Measurements from ENCODE around the gene DQX1. TPM values are rescaled to one million over a fixed set of nuclear protein-coding genes. Genes with fewer than 3 reads are reported as not detected.
"Not testable (repeated sequence)": the region's sequence is repeated elsewhere in the genome, so short reads cannot be mapped to it uniquely, and the experiment has no call there.

Gene DQX1
- total and polyA plus RNA-seq, 11 donors, result not detected

GRCh38 chr2:74488643-74489481, 37.2 kb downstream of the DQX1 start:
- WGBS, 4 donors, result 91 to 95% (median 93%) methylated on average over 9 of the region's 9 CpGs
- ATAC-seq (no peak), DNase-seq (no peak)
- no peak for TF ChIP-seq POLR2A (IDR thresholded peaks at IDR 0.05)
- no peak for TF ChIP-seq CTCF (IDR thresholded peaks at IDR 0.05)
- Histone ChIP-seq H3K27me3 (no peaks in the 10 kb centered on the region), H3K9me3 (no peaks in the 10 kb centered on the region), H3K27ac (no peak overlapping the region), H3K36me3 (peaks cover 0 to 95% (median 64%) of the 10 kb centered on the region in 9 donors), H3K4me3 (no peak overlapping the region), H3K4me1 (peaks cover 0 to 7% (median 3%) of the 10 kb centered on the region in 12 donors)
- intact Hi-C loops (cut with DNase I), result loop anchor here in 1 of 10 donors (5.0 kb wide), 1 partner anchor 38 kb away; the partner anchor contains the start of genes AUP1, DQX1 and HTRA2

- intact Hi-C loops (cut with DNase I), result loop anchor here in 1 of 10 donors (5.0 kb wide), 1 partner anchor 41 kb away; the partner anchor contains the start of genes AUP1, DQX1 and HTRA2
- no peak for DNase-seq
- TF ChIP-seq CTCF (IDR thresholded peaks at IDR 0.05), result no peak
- no peak for TF ChIP-seq POLR2A (IDR thresholded peaks at IDR 0.05)
- no peak for ATAC-seq
- Histone ChIP-seq H3K27ac (no peak overlapping the region), H3K4me1 (peaks cover 5 to 23% (median 19%) of the 10 kb centered on the region in 12 donors), H3K36me3 (peaks cover 0 to 67% (median 37%) of the 10 kb centered on the region in 9 donors), H3K4me3 (no peak overlapping the region), H3K9me3 (no peaks in the 10 kb centered on the region), H3K27me3 (no peaks in the 10 kb centered on the region)
- 75 to 98% (median 95%) methylated on average over 2 of the region's 2 CpGs for WGBS, 4 donors
Observed at GRCh38 chr2:74486141-74486540, 39.9 kb downstream of the DQX1 start.

GRCh38 chr2:74483675-74484164, 42.3 kb downstream of the DQX1 start:
- not testable (repeated sequence) for H3K9me3 ChIP-seq, DNase-seq, H3K27me3 ChIP-seq, ATAC-seq
- peak overlapping the region; percentile 71 to 98 (median 88) for H3K4me3 ChIP-seq
- peak overlapping the region in 8 of 12 donors; percentile 87 to 97 (median 90) for H3K27ac ChIP-seq
- 79 to 82% (median 80%) methylated on average over 19 of the region's 19 CpGs for WGBS, 4 donors
- H3K4me1 ChIP-seq, result peaks cover 5 to 31% (median 25%) of the 10 kb centered on the region in 12 donors
- peaks cover 0 to 67% (median 47%) of the 10 kb centered on the region in 9 donors for H3K36me3 ChIP-seq
- intact Hi-C loops (cut with DNase I), result loop anchor here (1.0 to 5.0 kb wide), 12 partner anchors 23 to 105 kb away; partner anchors contain the start of genes AUP1 (in 3 of the 10), HTRA2 (in 3 of the 10), INO80B (in 2 of the 10) and PCGF1 (in 2 of the 10)

DNA sequence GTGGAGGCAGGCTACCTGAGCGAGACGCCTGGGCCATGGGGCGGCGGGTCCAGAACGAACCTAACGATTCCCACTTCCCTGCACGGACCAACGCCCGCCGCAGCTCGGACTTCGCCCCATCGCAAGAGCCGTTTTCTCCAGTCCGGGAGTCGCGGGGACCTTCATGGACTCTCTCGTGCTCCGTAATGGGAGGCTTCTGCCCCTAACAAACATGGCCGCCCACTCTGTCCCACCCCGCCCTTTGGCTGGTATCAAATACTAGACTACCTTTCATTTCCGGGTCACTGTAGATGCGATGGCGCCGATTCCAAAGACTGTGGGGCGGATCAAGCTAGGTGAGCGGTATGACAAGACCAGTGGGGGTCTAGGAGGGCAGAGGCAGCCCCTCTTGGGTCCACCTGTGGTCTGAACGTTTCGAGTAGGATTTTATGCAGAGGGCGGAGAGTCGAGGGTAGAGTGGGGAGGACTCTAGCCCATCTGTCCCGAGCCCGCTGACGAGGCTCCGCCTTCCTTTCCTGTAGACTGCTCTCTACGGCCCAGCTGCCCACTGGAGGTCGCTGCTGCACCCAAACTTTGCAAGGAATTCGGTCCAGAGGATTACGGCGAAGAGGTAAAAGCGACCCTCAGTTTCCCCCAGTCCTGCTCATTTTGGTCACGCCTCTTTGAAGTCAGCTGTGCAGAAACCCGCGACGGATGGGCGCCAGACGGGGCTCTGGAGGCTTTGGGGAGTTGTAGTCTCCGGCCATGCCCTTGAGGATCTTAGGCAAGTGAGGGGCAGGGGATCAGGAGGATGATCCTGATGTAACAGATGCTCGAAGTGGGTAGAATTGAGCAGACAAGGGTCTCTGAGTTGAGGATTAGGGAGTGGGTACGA, 43.0 kb downstream of the DQX1 start, which contains the start of the genes CCDC142 and TTC31:
CCDC142 (minus strand) TSS at position 198 of the 874 bp plus-strand sequence; CDS start at position 37, 161 bp downstream.
TTC31 (plus strand) TSS at position 281 of the 874 bp plus-strand sequence; CDS start at position 296, 15 bp downstream.
- DNase-seq (peak; percentile 96 to 97 (median 97)), ATAC-seq (peak; percentile 98 to 99 (median 98))
- Histone ChIP-seq H3K27ac (peak within 1 kb of the TSS; percentile 73 to 97 (median 92)), H3K9me3 (no peaks in the 10 kb centered on the region), H3K4me3 (peak within 1 kb of the TSS; percentile 71 to 98 (median 88)), H3K27me3 (no peaks in the 10 kb centered on the region), H3K36me3 (peaks cover 0 to 60% (median 50%) of the 10 kb centered on the region in 9 donors), H3K4me1 (peaks cover 5 to 31% (median 25%) of the 10 kb centered on the region in 12 donors)
- TF ChIP-seq CTCF (IDR thresholded peaks at IDR 0.05), result peak; percentile 77 to 97 (median 88)
- peak in 1 of 2 donors; percentile 37 for TF ChIP-seq POLR2A (IDR thresholded peaks at IDR 0.05)
- intact Hi-C loops (cut with DNase I), result loop anchor here (1.0 to 5.0 kb wide), 12 partner anchors 24 to 106 kb away; partner anchors contain the start of genes AUP1 (in 3 of the 10), HTRA2 (in 3 of the 10), INO80B (in 3 of the 10) and PCGF1 (in 2 of the 10)
- 1% methylated on average over 40 to 50 of the region's 50 CpGs for WGBS, 4 donors

Measured in heart left ventricle (tissue), 16 donors.